Endodermal cell (in vitro differentiated cells): ENCODE measurements around the gene HOXC12. TPM values are rescaled to one million over a fixed set of nuclear protein-coding genes. Genes with fewer than 3 reads are reported as not detected.

Source experiments
- DNase-seq: peaks from one replicate; pipeline ENCODE4 v3.0.0-alpha.2; 2017
- H3K27ac ChIP-seq: 2 replicates; pipeline ENCODE4 v1.5.1; 2013; ENCODE audit warnings: mild to moderate bottlenecking, low read depth, low read length, moderate library complexity
- H3K27me3 ChIP-seq: 2 replicates; pipeline ENCODE4 v1.6.1; 2013; ENCODE audit warnings: mild to moderate bottlenecking, low read length, moderate library complexity; ENCODE audit not compliant: insufficient read depth, control insufficient read depth, poor library complexity, severe bottlenecking
- H3K36me3 ChIP-seq: 2 replicates; pipeline ENCODE4 v1.7.0; 2013; ENCODE audit warnings: mild to moderate bottlenecking, low read length, moderate library complexity; ENCODE audit not compliant: control insufficient read depth, insufficient read depth
- H3K4me1 ChIP-seq: one replicate; pipeline ENCODE4 v1.7.0; 2013; ENCODE audit warnings: low read length; ENCODE audit not compliant: control insufficient read depth, insufficient read depth
- H3K4me3 ChIP-seq: 2 replicates; pipeline ENCODE4 v1.5.1; 2013; ENCODE audit warnings: mild to moderate bottlenecking, low read length, moderate library complexity
- H3K9ac ChIP-seq: 2 replicates; pipeline ENCODE4 v1.6.1; 2013; ENCODE audit warnings: mild to moderate bottlenecking, low read length, moderate library complexity; ENCODE audit not compliant: poor library complexity, severe bottlenecking; ENCODE audit errors: extremely low read depth
- H3K9me3 ChIP-seq: 2 replicates; pipeline ENCODE4 v1.6.1; 2013; ENCODE audit warnings: mild to moderate bottlenecking, low read length, moderate library complexity; ENCODE audit not compliant: control insufficient read depth
- H3K27ac Mint-ChIP-seq: 2 replicates; pipeline ENCODE4 v1.8.0; 2020; ENCODE audit warnings: mixed read lengths
- H3K27me3 Mint-ChIP-seq: 2 replicates; pipeline ENCODE4 v1.8.0; 2021; ENCODE audit warnings: mild to moderate bottlenecking, mixed read lengths; ENCODE audit not compliant: insufficient read depth
- H3K36me3 Mint-ChIP-seq: 2 replicates; pipeline ENCODE4 v1.8.0; 2020; ENCODE audit warnings: low read depth, mixed read lengths
- H3K4me1 Mint-ChIP-seq: 2 replicates; pipeline ENCODE4 v1.8.0; 2020; ENCODE audit warnings: mixed read lengths
- H3K4me3 Mint-ChIP-seq: 2 replicates; pipeline ENCODE4 v1.8.0; 2020; ENCODE audit warnings: mild to moderate bottlenecking, moderate library complexity, mixed read lengths
- H3K9me3 Mint-ChIP-seq: 2 replicates; pipeline ENCODE4 v1.8.0; 2020; ENCODE audit warnings: mild to moderate bottlenecking, mixed read lengths
- WGBS, 2 experiments: methylation state at CpG; one replicate each; pipeline versions ENCODE4 v1.1.5 to v1.1.7; 2013; ENCODE audit warnings: missing lambda C conversion rate in 2 of 2, mixed read lengths in 1 of 2; ENCODE audit not compliant: insufficient coverage in 1 of 2, insufficient read length in 1 of 2; 5-methylcytosine and 5-hydroxymethylcytosine counted together
- total RNA-seq, 2 donors: library from RNA; stranded (reverse); fragmentation: NEBNext Ultra II Directional in 1 of 2; extraction: Animal tissue kit (Norgen Biotek cat#: 25700) in 1 of 2; gene quantifications; 2 replicates in 1 of 2; 3 replicates in 1 of 2; pipeline ENCODE4 v1.2.1, GENCODE V29; 2021
- TF ChIP-seq, protein P1 (sequence below): fragments of 200-600 bp; sonication (generic); conservative IDR thresholded peaks from 2 replicates; pipeline ENCODE4 v1.5.0; 2021; ENCODE audit warnings: antibody characterized with exemption, mild to moderate bottlenecking

HOXC12 gene
- total RNA-seq, 2 donors from 2014 or later = not detected

GRCh38 chr12:53952335-53952694 lies 2.4 kb upstream of the HOXC12 start:
- no peak overlapping the region for H3K27ac ChIP-seq
- TF ChIP-seq, protein P1, sequence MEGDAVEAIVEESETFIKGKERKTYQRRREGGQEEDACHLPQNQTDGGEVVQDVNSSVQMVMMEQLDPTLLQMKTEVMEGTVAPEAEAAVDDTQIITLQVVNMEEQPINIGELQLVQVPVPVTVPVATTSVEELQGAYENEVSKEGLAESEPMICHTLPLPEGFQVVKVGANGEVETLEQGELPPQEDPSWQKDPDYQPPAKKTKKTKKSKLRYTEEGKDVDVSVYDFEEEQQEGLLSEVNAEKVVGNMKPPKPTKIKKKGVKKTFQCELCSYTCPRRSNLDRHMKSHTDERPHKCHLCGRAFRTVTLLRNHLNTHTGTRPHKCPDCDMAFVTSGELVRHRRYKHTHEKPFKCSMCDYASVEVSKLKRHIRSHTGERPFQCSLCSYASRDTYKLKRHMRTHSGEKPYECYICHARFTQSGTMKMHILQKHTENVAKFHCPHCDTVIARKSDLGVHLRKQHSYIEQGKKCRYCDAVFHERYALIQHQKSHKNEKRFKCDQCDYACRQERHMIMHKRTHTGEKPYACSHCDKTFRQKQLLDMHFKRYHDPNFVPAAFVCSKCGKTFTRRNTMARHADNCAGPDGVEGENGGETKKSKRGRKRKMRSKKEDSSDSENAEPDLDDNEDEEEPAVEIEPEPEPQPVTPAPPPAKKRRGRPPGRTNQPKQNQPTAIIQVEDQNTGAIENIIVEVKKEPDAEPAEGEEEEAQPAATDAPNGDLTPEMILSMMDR = peak; percentile 51
- no peaks in the 10 kb centered on the region for H3K36me3 ChIP-seq
- H3K9ac ChIP-seq = no peak overlapping the region
- no peaks in the 10 kb centered on the region for H3K4me1 ChIP-seq
- Mint-ChIP-seq H3K9me3 (peaks cover 2% of the 10 kb centered on the region), H3K27ac (no peak overlapping the region), H3K36me3 (no peaks in the 10 kb centered on the region), H3K27me3 (peaks cover 99% of the 10 kb centered on the region), H3K4me1 (no peaks in the 10 kb centered on the region), H3K4me3 (no peak overlapping the region)
- H3K27me3 ChIP-seq = peaks cover 100% of the 10 kb centered on the region
- peak; percentile 78 for DNase-seq
- WGBS, 2 experiments = 0 to 8% methylated on average over 3 to 13 of the region's 13 CpGs
- no peak overlapping the region for H3K4me3 ChIP-seq
- H3K9me3 ChIP-seq = peaks cover 23% of the 10 kb centered on the region

GRCh38 chr12:53952871-53953734 lies 1.6 kb upstream of the HOXC12 start:
- 2 to 8% methylated on average over 19 to 38 of the region's 38 CpGs for WGBS, 2 experiments
- Mint-ChIP-seq H3K27ac (no peak overlapping the region), H3K4me3 (no peak overlapping the region), H3K36me3 (no peaks in the 10 kb centered on the region), H3K27me3 (peaks cover 99% of the 10 kb centered on the region), H3K4me1 (no peaks in the 10 kb centered on the region), H3K9me3 (peaks cover 2% of the 10 kb centered on the region)
- peak; percentile 90 for DNase-seq
- no peaks in the 10 kb centered on the region for H3K36me3 ChIP-seq
- peaks cover 100% of the 10 kb centered on the region for H3K27me3 ChIP-seq
- no peaks in the 10 kb centered on the region for H3K4me1 ChIP-seq
- H3K9ac ChIP-seq = no peak overlapping the region
- no peak overlapping the region for H3K4me3 ChIP-seq
- TF ChIP-seq, protein P1 = no peak
- no peak overlapping the region for H3K27ac ChIP-seq
- peaks cover 23% of the 10 kb centered on the region for H3K9me3 ChIP-seq

- no peaks in the 10 kb centered on the region for H3K36me3 ChIP-seq
- WGBS, 2 experiments = 17 to 34% methylated on average over 7 to 15 of the region's 19 CpGs
- no peak overlapping the region for H3K4me3 ChIP-seq
- Mint-ChIP-seq H3K9me3 (peaks cover 2% of the 10 kb centered on the region), H3K4me3 (no peak overlapping the region), H3K36me3 (no peaks in the 10 kb centered on the region), H3K4me1 (no peaks in the 10 kb centered on the region), H3K27me3 (peaks cover 99% of the 10 kb centered on the region), H3K27ac (no peak overlapping the region)
- TF ChIP-seq, protein P1 = no peak
- H3K27ac ChIP-seq = no peak overlapping the region
- peaks cover 100% of the 10 kb centered on the region for H3K27me3 ChIP-seq
- H3K9me3 ChIP-seq = peaks cover 23% of the 10 kb centered on the region
- H3K4me1 ChIP-seq = no peaks in the 10 kb centered on the region
- no peak overlapping the region for H3K9ac ChIP-seq
- peak; percentile 53 for DNase-seq
These were observed 641 bp upstream of the HOXC12 start for GRCh38 chr12:53953831-53954693.
